Activated T-cell treated with anti-CD3 and anti-CD28 coated beads for 48 hours (primary cell): Measurements from ENCODE around the gene HDDC3.
"Not testable (repeated sequence)": the region's sequence is repeated elsewhere in the genome, so short reads cannot be mapped to it uniquely, and the experiment has no call there.

Experiments used
- DNase-seq: peaks from one replicate; pipeline ENCODE4 v3.0.0-alpha.2; 2020; ENCODE audit warnings: low read depth

The HDDC3 gene

GRCh38 chr15:90909976-90910375 is 22.4 kb downstream of the HDDC3 start:
- no peak for DNase-seq

- DNase-seq: not testable (repeated sequence)
Measured at GRCh38 chr15:90909449-90909848, 22.9 kb downstream of the HDDC3 start.

- DNase-seq: no peak
Measured at GRCh38 chr15:90907838-90908507, 24.4 kb downstream of the HDDC3 start.

DNA sequence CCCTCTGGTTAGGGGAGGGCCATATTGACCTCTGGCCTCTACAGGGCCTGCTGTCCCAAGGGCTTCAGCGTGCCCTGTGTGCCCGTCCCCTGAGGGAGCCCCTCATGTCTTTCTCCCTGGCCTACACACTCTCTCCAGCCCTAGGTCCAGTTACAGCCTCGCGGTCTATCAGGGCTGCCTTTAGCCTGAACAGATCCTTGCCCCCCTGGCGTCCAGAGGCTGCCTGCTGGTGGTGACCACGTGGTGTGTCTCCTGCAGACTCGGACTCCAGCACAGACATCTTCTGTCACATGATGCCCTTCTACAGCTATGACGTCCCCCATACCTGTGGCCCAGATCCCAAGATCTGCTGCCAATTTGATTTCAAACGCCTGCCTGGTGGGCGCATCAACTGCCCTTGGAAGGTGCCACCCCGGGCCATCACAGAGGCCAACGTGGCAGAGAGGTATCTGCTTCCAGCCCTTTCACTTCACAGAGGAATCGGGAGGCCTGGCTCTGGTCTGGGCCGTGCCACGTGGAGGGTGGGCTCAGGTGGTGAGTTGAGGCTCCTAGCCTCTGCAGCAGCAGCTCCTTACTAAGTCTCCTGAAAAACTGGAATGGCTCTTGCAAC is 25.2 kb downstream of the HDDC3 start:
- DNase-seq: no peak

DNA sequence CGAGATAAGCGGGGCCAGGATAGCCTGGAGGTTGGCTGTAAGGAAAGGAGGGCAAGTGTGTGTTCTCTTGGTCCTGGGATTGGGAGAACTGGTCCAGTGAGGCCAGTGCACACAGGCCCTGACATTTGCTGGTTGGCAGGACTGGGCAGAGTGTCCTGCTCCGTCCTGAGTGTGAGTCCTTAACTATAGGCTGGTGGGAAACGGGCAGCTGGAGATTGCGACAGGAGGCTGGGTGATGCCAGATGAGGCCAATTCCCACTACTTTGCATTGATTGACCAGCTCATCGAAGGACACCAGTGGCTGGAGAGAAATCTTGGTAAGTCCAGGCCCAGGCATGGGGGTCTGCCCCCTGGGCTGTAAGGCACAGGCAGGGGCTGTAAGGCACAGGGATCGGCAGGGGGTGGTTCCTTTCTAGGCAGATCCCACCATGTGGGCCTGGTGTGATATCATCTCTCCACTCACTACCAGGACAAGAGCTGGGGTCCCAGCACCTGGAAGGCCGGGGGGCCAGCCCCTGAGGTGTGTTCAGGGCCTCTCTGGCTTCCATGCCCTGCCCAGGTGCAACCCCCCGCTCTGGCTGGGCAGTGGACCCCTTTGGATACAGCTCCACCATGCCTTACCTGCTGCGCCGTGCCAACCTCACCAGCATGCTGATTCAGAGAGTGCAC is 26.0 kb downstream of the HDDC3 start:
- DNase-seq: no peak

GRCh38 chr15:90905306-90906180 is 26.8 kb downstream of the HDDC3 start:
- no peak for DNase-seq

- no peak for DNase-seq
Measured at GRCh38 chr15:90904746-90905145, 27.6 kb downstream of the HDDC3 start.

DNA sequence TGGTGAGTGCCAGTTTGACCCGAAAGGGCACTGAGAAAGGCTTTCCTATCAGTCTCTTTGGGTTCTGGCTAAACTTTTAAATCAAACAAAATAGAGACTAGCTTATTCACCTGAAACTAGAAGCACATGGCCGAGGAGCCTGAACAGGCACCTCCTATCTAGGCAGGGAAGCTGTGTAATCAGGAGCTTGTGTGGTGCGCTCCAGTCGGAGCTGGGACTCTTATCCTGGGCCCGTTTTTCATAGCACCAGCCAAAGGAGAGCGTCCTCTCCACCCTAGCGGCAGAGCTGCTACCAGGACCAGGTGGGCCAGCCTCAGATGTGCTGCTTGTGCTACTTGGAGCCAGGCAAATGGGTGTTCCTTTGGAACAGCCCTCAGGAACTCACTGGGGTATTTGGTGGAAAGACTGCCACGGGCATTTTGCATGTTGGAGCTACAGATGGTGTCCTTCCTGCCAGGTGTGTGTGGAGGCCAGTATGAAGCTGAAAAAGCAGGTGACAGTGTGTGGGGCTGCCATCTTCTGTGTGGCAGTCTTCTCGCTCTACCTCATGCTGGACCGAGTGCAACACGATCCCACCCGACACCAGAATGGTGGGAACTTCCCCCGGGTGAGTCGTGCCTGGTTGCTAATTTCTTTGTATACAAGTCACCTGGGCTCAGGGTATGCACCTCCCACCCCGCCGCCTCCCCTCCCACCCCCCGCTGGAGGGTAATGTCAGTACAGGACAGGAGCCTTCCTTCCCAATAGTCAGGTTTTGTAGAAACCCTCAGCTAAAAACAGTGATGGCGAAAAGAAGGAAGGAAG is 28.4 kb downstream of the HDDC3 start:
- no peak for DNase-seq

- peak; percentile 81 for DNase-seq
Measured at GRCh38 chr15:90902840-90903732, 29.3 kb downstream of the HDDC3 start, which contains the start of gene MAN2A2. Gene MAN2A2 (plus strand): TSS chr15:90903302. CDS start chr15:90904208, 906 bp downstream.

- DNase-seq: peak; percentile 73
Measured at GRCh38 chr15:90902040-90902839, 30.1 kb downstream of the HDDC3 start.

DNA sequence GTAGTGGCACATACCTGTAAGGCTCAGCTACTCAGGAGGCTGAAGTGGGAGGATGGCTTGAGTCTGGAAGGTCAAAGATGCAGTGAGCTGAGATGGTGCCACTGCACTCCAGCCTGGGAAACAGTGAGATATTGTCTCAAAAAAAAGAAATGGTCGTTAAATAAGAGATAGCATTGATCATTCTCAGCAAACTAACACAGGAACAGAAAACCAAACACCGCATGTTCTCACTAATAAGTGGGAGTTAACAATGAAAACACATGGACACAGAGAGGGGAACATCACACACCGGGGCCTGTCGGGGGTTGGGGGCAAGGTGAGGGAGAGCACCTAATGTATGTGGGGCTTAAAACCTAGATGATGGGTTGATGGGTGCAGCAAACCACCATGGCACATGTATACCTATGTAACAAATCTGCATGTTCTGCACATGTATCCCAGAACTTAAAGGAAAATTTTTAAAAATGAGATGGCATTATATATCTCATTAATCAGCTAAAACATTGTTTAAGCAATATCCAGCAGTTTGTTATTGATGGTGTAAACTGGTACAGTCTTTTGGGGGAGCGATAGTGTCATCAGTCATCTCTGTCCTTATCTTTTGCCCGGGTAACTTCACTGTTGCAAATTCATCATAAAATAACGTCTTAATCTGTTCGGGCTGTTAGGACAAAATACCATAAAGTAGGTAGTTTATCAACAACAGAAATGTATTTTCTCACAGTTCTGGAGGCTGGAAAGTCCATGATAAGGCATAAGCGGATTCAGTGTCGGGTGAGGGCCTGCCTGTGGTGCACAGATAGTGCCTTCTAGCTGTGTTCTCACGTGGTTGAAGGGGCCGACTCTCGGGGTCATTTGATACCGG is 30.9 kb downstream of the HDDC3 start:
- DNase-seq: no peak

DNA sequence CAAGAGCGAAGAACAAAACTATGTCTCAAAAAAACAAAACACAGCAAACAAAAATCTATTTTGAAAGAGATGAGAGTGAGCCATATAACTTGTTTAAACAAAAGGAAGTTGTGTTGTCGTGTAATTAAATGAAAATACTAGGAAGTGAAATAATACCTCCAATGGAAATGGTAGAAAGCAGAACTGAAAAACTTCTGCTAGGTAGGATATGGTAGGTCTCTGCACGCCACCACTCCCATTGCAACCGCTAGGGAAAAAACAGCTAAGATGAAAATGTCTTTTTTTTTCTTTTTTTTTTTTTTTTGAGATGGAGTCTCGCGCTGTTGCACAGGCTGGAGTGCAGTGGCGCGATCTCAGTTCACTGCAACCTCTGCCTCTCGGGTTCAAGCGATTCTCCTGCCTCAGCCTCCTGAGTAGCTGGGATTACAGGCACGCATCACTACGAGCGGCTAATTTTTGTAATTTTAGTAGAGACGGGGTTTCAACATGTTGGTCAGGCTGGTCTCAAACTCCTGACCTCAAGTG is 35.2 kb downstream of the HDDC3 start:
- DNase-seq: not testable (repeated sequence)

DNA sequence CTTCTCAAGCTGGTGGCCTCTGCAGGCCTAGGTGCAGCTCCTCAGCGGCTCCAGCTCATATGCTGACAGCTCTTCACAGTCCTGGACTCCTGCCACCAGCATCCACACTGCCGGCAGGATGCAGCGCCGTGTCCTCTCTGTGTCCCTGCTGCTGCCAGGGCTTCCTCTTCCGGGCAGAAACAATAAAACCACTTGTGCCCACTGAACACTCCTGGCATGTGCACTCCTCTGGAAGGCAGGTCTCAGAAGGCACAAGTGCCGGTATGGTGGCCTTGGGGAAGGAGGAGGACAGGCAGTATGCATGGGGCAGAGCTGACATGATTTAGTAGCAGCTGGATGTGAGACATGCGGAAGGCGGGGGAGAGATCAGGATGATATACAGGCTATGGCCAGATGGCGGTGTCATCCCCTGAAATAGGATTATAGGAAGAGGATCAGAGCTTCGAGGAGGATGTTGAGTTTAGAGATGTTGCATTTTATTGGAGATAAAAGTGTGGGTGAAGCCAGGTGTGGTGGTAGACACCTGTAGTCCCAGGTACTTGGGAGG is 36.7 kb downstream of the HDDC3 start:
- DNase-seq: no peak

DNA sequence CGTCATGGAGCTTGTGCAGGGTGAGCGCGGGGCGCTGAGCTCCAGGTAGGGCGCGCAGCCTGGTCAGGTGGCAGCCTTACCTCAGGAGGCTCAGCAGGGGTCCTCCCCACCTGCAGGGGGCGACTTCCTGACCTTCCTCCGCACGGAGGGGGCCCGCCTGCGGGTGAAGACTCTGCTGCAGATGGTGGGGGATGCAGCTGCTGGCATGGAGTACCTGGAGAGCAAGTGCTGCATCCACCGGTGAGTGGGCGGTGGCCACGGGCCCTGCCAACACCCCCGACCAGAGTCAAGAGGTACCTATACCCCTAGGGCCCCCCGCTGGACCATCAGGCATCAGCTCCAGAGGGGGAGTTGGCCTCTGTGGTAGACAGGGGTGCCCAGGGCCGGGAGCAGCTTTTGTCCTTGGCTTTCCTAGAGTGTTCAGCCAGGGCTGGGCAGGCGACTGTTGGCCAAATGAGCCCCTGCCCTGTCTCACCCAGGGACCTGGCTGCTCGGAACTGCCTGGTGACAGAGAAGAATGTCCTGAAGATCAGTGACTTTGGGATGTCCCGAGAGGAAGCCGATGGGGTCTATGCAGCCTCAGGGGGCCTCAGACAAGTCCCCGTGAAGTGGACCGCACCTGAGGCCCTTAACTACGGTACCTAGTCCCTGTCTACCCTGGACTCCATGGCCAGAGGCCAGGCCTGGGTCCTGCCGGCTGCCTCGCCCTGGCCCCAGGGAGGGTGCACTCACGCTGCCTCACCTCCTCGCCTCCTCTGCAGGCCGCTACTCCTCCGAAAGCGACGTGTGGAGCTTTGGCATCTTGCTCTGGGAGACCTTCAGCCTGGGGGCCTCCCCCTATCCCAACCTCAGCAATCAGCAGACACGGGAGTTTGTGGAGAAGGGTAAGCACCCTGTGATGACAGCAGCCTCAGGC is 38.9 kb downstream of the HDDC3 start:
- no peak for DNase-seq

DNA sequence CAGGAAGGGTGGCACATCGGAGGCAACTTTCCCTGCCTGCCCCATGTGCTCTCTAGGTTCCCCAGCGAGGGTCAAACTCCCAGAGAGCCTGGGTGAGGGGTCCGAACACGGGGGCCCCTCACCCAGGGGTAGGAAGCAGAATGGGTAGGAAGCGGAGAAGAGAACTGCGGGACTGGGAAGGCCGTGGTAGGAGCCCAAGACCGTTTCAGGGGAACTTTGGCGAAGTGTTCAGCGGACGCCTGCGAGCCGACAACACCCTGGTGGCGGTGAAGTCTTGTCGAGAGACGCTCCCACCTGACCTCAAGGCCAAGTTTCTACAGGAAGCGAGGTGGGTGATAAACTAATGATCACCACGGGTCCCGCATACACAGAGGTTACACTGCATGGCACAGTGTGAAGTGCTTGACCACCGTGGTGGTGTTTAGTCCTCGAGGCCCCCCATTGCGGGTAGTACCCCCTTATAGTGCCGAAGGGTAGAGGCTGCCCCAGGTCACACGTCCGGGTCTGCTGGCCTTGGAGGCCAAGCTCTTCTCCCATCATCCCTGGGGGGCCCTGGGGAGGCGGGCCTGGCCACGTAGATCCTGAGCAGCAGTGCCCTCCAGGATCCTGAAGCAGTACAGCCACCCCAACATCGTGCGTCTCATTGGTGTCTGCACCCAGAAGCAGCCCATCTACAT is 39.7 kb downstream of the HDDC3 start:
- DNase-seq: no peak

- no peak for DNase-seq
Measured at GRCh38 chr15:90892023-90892422, 40.3 kb downstream of the HDDC3 start.
